ENCODE data around the gene H6PD.

The H6PD gene

DNA sequence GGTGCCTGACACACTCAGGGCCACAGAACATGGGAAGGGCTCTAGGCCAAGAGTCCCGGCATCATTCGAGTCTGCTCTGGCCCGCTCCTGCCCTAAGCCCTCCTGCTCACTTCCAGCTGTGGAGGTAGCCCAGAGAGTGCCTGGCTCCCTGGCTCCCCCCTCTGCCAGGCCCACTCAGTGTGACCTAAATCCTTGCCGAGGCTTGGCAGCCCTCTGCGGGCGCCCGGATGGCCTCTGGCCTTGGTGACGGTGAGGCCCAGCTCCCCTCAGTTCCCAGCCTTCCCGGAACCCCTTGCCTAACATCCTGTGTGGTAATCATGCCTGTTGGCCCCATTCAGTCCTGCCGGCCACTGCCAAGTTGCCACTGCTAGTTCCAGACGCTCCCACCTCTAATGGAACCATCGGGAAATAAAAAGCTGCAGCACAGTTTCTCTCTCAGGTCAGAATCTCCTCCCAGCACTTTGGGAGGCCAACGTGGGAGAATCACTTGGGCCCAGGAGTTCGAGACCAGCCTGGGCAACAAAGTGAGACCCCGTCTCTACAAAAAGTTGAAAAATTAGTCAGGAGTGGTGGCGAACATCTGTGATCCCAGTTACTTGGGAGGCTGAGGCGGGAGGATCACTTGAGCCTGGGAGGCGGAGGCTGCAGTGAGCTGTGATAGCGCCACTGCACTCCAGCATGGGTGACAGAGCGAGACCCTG is 1.2 kb upstream of the H6PD start:
- CTCF ChIA-PET = interaction anchor here (1.1 to 2.5 kb wide), 6 partner anchors 8 to 190 kb away, joined by 3 to 25 read pairs (median 5); no protein-coding TSS in a partner anchor
- peaks cover 9 to 40% (median 24%) of the 10 kb centered on the region in 4 experiments for H3K4me1 ChIP-seq (ENCODE audit: control extremely low read depth in 1 of 4, control insufficient read depth in 4 of 4, insufficient read depth in 4 of 4, low read length in 3 of 4)
- peaks cover 0 to 3% (median 0%) of the 10 kb centered on the region in 5 experiments for H3K9me3 ChIP-seq (ENCODE audit: control extremely low read depth in 1 of 5, control insufficient read depth in 4 of 5, insufficient read depth in 2 of 5, low read depth in 1 of 5, low read length in 4 of 5)
- 57% methylated on average over 14 of the region's 20 CpGs for WGBS (ENCODE audit: insufficient coverage)
- no peaks in the 10 kb centered on the region for H3K36me3 ChIP-seq (ENCODE audit: control insufficient read depth in 4 of 4, insufficient read depth in 4 of 4, low read length in 3 of 4)
- no peak for DNase-seq
- POLR2A ChIA-PET = interaction anchor here (0.6 kb wide), 1 partner anchor 123 kb away, joined by 3 read pairs; no protein-coding TSS in a partner anchor
- no peaks in the 10 kb centered on the region for H3K27me3 ChIP-seq (replicated peaks in 2 of 5; ENCODE audit: control insufficient read depth in 4 of 5, insufficient read depth in 5 of 5, low read length in 4 of 5)
- no peak overlapping the region for H3K4me3 ChIP-seq (ENCODE audit: control insufficient read depth in 1 of 7, extremely low read depth in 1 of 7, insufficient read depth in 4 of 7, low read depth in 2 of 7, low read length in 6 of 7)
- H3K27ac ChIP-seq (ENCODE audit: insufficient read depth in 1 of 2, low read depth in 1 of 2, low read length in 2 of 2, poor library complexity in 1 of 2, severe bottlenecking in 2 of 2) = no peak overlapping the region

DNA sequence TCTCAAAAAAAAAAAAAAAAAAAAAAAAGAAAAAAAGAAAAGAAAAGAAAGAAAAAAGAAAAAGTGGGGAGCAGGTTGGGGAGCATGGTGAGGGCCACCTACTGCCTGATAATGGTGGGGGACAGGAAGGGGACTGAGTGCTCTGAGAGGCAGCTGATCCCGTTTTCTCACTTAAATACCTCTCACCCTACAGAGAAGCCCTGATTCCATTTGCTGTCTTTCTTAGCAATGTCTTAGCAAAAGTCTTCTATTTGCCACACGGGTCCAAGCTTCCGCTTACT is 692 bp upstream of the H6PD start:
- DNase-seq = no peak
- POLR2A ChIA-PET = no interaction called here
- CTCF ChIA-PET = interaction anchor here (1.1 to 2.5 kb wide), 6 partner anchors 9 to 189 kb away, joined by 3 to 25 read pairs (median 5); no protein-coding TSS in a partner anchor
- Histone ChIP-seq H3K4me1 (ENCODE audit: control extremely low read depth in 1 of 4, control insufficient read depth in 4 of 4, insufficient read depth in 4 of 4, low read length in 3 of 4) (peaks cover 11 to 45% (median 29%) of the 10 kb centered on the region in 4 experiments), H3K9me3 (ENCODE audit: control extremely low read depth in 1 of 5, control insufficient read depth in 4 of 5, insufficient read depth in 2 of 5, low read depth in 1 of 5, low read length in 4 of 5) (peaks cover 0 to 3% (median 0%) of the 10 kb centered on the region in 5 experiments), H3K27ac (ENCODE audit: insufficient read depth in 1 of 2, low read depth in 1 of 2, low read length in 2 of 2, poor library complexity in 1 of 2, severe bottlenecking in 2 of 2) (no peak overlapping the region), H3K36me3 (ENCODE audit: control insufficient read depth in 4 of 4, insufficient read depth in 4 of 4, low read length in 3 of 4) (no peaks in the 10 kb centered on the region), H3K4me3 (ENCODE audit: control insufficient read depth in 1 of 7, extremely low read depth in 1 of 7, insufficient read depth in 4 of 7, low read depth in 2 of 7, low read length in 6 of 7) (peak overlapping the region; percentile 44 to 78 (median 60)), H3K27me3 (replicated peaks in 2 of 5; ENCODE audit: control insufficient read depth in 4 of 5, insufficient read depth in 5 of 5, low read length in 4 of 5) (no peaks in the 10 kb centered on the region)
- 100% methylated on average over 1 of the region's 3 CpGs for WGBS (ENCODE audit: insufficient coverage)

- under 1% methylated on average over 26 of the region's 28 CpGs for WGBS (ENCODE audit: insufficient coverage)
- Histone ChIP-seq H3K36me3 (ENCODE audit: control insufficient read depth in 4 of 4, insufficient read depth in 4 of 4, low read length in 3 of 4) (no peaks in the 10 kb centered on the region), H3K9me3 (ENCODE audit: control extremely low read depth in 1 of 5, control insufficient read depth in 4 of 5, insufficient read depth in 2 of 5, low read depth in 1 of 5, low read length in 4 of 5) (peaks cover 0 to 3% (median 0%) of the 10 kb centered on the region in 5 experiments), H3K27ac (ENCODE audit: insufficient read depth in 1 of 2, low read depth in 1 of 2, low read length in 2 of 2, poor library complexity in 1 of 2, severe bottlenecking in 2 of 2) (peak overlapping the region in 1 of 2 experiments; percentile 86), H3K4me3 (ENCODE audit: control insufficient read depth in 1 of 7, extremely low read depth in 1 of 7, insufficient read depth in 4 of 7, low read depth in 2 of 7, low read length in 6 of 7) (peak overlapping the region; percentile 31 to 79 (median 65)), H3K27me3 (replicated peaks in 2 of 5; ENCODE audit: control insufficient read depth in 4 of 5, insufficient read depth in 5 of 5, low read length in 4 of 5) (no peaks in the 10 kb centered on the region), H3K4me1 (ENCODE audit: control extremely low read depth in 1 of 4, control insufficient read depth in 4 of 4, insufficient read depth in 4 of 4, low read length in 3 of 4) (peaks cover 18 to 57% (median 41%) of the 10 kb centered on the region in 4 experiments)
- POLR2A ChIA-PET = interaction anchor here (0.6 kb wide), 1 partner anchor 415 kb away, joined by 3 read pairs; no protein-coding TSS in a partner anchor
- CTCF ChIA-PET = interaction anchor here (1.3 to 2.5 kb wide), 3 partner anchors 10 to 14 kb away, joined by 6 to 25 read pairs (median 9); no protein-coding TSS in a partner anchor
- no peak for DNase-seq
These were observed 504 bp downstream of the H6PD start for GRCh38 chr1:9235096-9235459.

GRCh38 chr1:9235560-9235959 is 986 bp downstream of the H6PD start:
- DNase-seq = no peak
- ChIA-PET POLR2A (no interaction called here), CTCF (interaction anchor here (0.7 to 1.0 kb wide), 3 partner anchors 13 to 33 kb away, joined by 3 to 6 read pairs (median 4); no protein-coding TSS in a partner anchor)
- H3K36me3 ChIP-seq (ENCODE audit: control insufficient read depth in 4 of 4, insufficient read depth in 4 of 4, low read length in 3 of 4) = no peaks in the 10 kb centered on the region
- H3K9me3 ChIP-seq (ENCODE audit: control extremely low read depth in 1 of 5, control insufficient read depth in 4 of 5, insufficient read depth in 2 of 5, low read depth in 1 of 5, low read length in 4 of 5) = peaks cover 0 to 3% (median 0%) of the 10 kb centered on the region in 5 experiments
- peak overlapping the region in 6 of 7 experiments; percentile 56 to 79 (median 66) for H3K4me3 ChIP-seq (ENCODE audit: control insufficient read depth in 1 of 7, extremely low read depth in 1 of 7, insufficient read depth in 4 of 7, low read depth in 2 of 7, low read length in 6 of 7)
- H3K27ac ChIP-seq (ENCODE audit: insufficient read depth in 1 of 2, low read depth in 1 of 2, low read length in 2 of 2, poor library complexity in 1 of 2, severe bottlenecking in 2 of 2) = peak overlapping the region in 1 of 2 experiments; percentile 86
- peaks cover 21 to 62% (median 46%) of the 10 kb centered on the region in 4 experiments for H3K4me1 ChIP-seq (ENCODE audit: control extremely low read depth in 1 of 4, control insufficient read depth in 4 of 4, insufficient read depth in 4 of 4, low read length in 3 of 4)
- WGBS (ENCODE audit: insufficient coverage) = 82% methylated on average over 6 of the region's 10 CpGs
- peaks cover 0 to 2% (median 0%) of the 10 kb centered on the region in 5 experiments for H3K27me3 ChIP-seq (replicated peaks in 2 of 5; ENCODE audit: control insufficient read depth in 4 of 5, insufficient read depth in 5 of 5, low read length in 4 of 5)

GRCh38 chr1:9238134-9238533 is 3.6 kb downstream of the H6PD start:
- no peak for DNase-seq
- peaks cover 0 to 9% (median 0%) of the 10 kb centered on the region in 5 experiments for H3K27me3 ChIP-seq (replicated peaks in 2 of 5; ENCODE audit: control insufficient read depth in 4 of 5, insufficient read depth in 5 of 5, low read length in 4 of 5)
- ChIA-PET CTCF (interaction anchor here (1.3 to 1.4 kb wide), 3 partner anchors 12 to 128 kb away, joined by 3 to 4 read pairs (median 3); no protein-coding TSS in a partner anchor), POLR2A (interaction anchor here (0.6 kb wide), 1 partner anchor 829 kb away, joined by 4 read pairs; no protein-coding TSS in a partner anchor)
- no peak overlapping the region for H3K4me3 ChIP-seq (ENCODE audit: control insufficient read depth in 1 of 7, extremely low read depth in 1 of 7, insufficient read depth in 4 of 7, low read depth in 2 of 7, low read length in 6 of 7)
- H3K27ac ChIP-seq (ENCODE audit: insufficient read depth in 1 of 2, low read depth in 1 of 2, low read length in 2 of 2, poor library complexity in 1 of 2, severe bottlenecking in 2 of 2) = no peak overlapping the region
- H3K36me3 ChIP-seq (ENCODE audit: control insufficient read depth in 4 of 4, insufficient read depth in 4 of 4, low read length in 3 of 4) = no peaks in the 10 kb centered on the region
- WGBS (ENCODE audit: insufficient coverage) = 43% methylated on average over 6 of the region's 6 CpGs
- peaks cover 23 to 86% (median 69%) of the 10 kb centered on the region in 4 experiments for H3K4me1 ChIP-seq (ENCODE audit: control extremely low read depth in 1 of 4, control insufficient read depth in 4 of 4, insufficient read depth in 4 of 4, low read length in 3 of 4)
- H3K9me3 ChIP-seq (ENCODE audit: control extremely low read depth in 1 of 5, control insufficient read depth in 4 of 5, insufficient read depth in 2 of 5, low read depth in 1 of 5, low read length in 4 of 5) = no peaks in the 10 kb centered on the region

DNA sequence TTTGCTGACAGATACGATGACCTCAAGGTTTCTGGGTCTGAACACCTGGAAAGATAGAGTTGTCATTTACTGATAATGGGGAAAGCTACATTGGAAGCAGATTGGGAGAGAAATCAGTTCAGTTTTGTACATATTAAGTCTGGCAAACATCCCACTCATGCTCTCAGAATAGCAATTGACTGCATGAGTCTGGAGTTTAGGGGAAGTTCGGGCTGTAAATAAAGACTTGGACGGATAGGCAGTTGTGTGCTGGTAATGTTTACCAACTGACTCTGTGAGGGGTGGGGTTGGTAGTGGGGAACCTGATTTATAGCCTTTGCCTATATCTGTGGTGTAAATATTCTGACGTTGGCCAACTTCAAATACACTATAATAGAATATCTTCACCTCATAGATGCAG is 4.0 kb downstream of the H6PD start:
- no peaks in the 10 kb centered on the region for H3K9me3 ChIP-seq (ENCODE audit: control extremely low read depth in 1 of 5, control insufficient read depth in 4 of 5, insufficient read depth in 2 of 5, low read depth in 1 of 5, low read length in 4 of 5)
- H3K27me3 ChIP-seq (replicated peaks in 2 of 5; ENCODE audit: control insufficient read depth in 4 of 5, insufficient read depth in 5 of 5, low read length in 4 of 5) = peaks cover 0 to 9% (median 0%) of the 10 kb centered on the region in 5 experiments
- peak in 2 of 3 donors; percentile 77 to 80 for DNase-seq
- no peaks in the 10 kb centered on the region for H3K36me3 ChIP-seq (ENCODE audit: control insufficient read depth in 4 of 4, insufficient read depth in 4 of 4, low read length in 3 of 4)
- WGBS (ENCODE audit: insufficient coverage) = 9% methylated on average over 3 of the region's 4 CpGs
- no peak overlapping the region for H3K27ac ChIP-seq (ENCODE audit: insufficient read depth in 1 of 2, low read depth in 1 of 2, low read length in 2 of 2, poor library complexity in 1 of 2, severe bottlenecking in 2 of 2)
- POLR2A ChIA-PET = interaction anchor here (0.6 kb wide), 1 partner anchor 828 kb away, joined by 4 read pairs; no protein-coding TSS in a partner anchor
- H3K4me1 ChIP-seq (ENCODE audit: control extremely low read depth in 1 of 4, control insufficient read depth in 4 of 4, insufficient read depth in 4 of 4, low read length in 3 of 4) = peaks cover 24 to 86% (median 71%) of the 10 kb centered on the region in 4 experiments
- no peak overlapping the region for H3K4me3 ChIP-seq (ENCODE audit: control insufficient read depth in 1 of 7, extremely low read depth in 1 of 7, insufficient read depth in 4 of 7, low read depth in 2 of 7, low read length in 6 of 7)
- CTCF ChIA-PET = interaction anchor here (2.6 kb wide), 1 partner anchor 11 kb away, joined by 13 read pairs; no protein-coding TSS in a partner anchor
